HG03520 (cell line): Measurements from ENCODE around the gene TP53TG3C.
"Not testable (repeated sequence)": the region's sequence is repeated elsewhere in the genome, so short reads cannot be mapped to it uniquely, and the experiment has no call there.

ENCODE experiments used
- ATAC-seq: cut with Tn5 transposase; IDR thresholded peaks from one replicate; pipeline ENCODE4 v1.9.1; 2021; ENCODE audit warnings: mild to moderate bottlenecking, moderate library complexity; ENCODE audit not compliant: unreplicated experiment

Gene TP53TG3C, protein sequence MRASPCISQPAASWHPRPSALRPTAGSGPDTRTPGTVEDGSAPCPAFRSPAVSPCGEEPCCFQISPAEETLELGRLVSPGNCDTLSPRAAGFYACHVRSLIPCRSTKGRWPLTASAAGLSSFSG

DNA sequence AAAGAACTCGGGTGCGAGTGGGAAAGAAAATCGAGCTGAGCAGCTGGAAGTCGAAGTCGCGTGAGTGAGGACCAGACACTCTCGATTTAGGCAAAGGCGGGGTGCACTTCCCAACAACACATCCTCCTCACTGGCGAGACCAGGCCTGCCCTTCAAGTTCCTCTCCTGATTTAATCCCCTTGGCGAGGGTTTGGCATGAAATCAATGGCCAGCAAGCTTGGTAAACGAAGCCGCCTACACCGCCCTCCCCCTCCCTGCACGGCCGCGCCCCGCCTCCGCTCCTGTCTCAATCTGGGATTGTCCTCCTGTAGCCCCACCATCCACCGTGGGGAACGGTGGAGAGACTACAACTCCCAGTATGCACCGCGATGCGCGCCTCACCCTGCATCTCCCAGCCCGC, at the start of gene TP53TG3C:
TP53TG3C (plus strand) TSS at position 301 of the 400 bp plus-strand sequence; CDS start at position 369, 68 bp downstream.
- ATAC-seq, result not testable (repeated sequence)
